Occipital lobe (tissue), 2 donors: Measurements from ENCODE around the gene GRHL1. TPM values are rescaled to one million over a fixed set of nuclear protein-coding genes. Genes with fewer than 3 reads are reported as not detected.
"Not testable (repeated sequence)": the region's sequence is repeated elsewhere in the genome, so short reads cannot be mapped to it uniquely, and the experiment has no call there.

Source experiments
- DNase-seq: peaks from one replicate; lab custom pipeline; 2025; lab: John Stamatoyannopoulos, UW
- total RNA-seq: library from RNA; depleted of rRNA; stranded (reverse); fragments of >200 nt; gene quantifications from one replicate; pipeline ENCODE4 v1.2.3, GENCODE V29; 2014

The GRHL1 gene
- total RNA-seq, 1 donor from 2014 or later: 4.1 TPM

DNA sequence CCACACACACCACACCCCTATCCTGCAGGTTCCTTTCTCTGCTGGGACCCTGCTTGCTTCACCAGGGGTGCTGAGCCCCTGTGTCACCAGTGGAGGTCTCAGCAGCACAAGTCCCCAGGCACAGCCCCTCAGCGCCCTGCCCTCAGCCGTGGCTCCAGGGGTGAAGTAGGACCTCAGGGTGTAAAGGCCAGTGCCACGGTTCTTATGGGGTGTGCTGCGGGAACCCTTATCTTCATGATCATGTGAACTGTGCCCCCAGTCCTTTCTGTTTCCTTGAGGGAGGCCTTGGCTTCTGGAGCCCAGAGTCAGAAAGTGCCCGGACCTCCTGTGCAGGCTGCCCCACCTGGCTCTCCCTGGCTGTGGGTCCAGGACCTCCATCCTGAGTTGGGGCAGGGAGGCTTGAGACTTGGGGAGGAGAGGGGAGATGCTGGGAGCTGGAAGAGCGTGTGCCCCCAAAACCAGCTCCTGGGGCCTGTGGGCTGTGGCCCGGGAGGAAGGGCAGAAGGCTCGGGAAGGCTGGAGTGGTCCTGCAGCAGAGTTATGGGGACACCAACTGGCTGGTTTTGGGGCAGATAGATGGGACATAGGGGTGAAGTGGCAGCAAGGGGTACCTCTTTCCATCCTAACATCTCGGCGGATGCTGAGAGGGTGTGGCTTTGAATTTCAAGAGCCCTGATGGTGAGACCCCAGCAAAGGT lies 71.6 kb downstream of the GRHL1 start:
- no peak for DNase-seq

DNA sequence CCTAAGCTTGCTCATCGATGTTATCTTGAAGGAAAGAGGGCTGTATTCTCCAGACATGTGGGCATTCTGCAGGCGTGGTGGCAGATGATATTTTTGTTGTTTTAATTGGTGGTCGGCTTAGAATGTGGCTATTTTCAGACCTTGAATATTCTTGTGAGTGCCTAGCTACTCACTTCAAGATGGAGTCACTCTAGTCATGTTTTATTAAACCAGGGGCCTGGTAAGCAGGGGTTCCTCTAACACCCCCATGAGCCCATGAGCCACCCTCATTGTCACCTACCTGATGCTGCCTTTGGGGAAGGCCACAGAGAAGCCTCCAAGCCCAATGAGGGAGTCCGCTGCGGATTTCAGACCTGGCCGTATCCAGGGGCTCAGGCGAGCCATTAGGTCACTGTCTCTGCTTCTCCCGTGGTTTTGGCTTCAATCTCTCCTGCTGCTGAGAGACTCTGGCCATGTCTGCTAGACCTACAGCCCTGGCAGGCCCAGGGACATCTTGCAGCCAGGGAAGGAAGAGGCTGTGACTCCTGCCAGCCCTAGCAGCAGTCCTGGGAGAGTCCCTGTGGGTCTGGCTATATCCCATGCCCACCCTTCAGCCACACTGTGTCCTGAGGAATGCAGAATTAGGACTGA lies 75.6 kb downstream of the GRHL1 start:
- no peak for DNase-seq

DNA sequence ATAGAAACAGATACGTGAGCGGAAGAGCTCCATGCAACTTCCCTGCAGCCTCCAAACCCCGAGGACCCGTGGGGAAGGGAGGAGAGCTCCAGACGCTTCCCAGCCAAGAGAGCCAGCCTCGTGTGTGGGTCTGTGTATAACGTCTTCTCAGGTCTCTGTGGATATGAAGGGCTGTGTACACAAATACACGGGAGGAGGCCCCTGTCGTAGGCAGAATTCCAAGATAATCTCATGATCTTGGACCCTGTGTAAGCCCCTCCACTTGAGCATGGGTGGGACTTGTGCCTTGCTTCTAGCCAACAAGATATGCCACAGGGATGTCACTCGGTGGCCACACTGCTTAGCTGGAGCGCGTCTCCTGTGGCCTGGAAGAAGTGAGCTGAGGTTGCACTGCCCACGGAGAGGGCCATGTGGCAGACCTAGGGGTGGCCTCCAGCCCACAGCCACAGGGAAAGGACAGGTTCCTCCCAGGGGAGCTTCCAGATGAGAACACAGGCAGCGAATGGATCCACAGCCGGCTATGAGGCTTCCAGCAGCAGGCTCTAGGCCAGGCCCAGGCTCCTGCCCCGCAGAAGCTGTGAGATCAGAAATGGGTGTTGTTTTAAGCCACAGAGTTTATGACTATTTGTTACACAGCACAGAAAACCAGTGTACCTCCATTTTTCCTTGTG lies 76.3 kb downstream of the GRHL1 start:
- DNase-seq: no peak

DNA sequence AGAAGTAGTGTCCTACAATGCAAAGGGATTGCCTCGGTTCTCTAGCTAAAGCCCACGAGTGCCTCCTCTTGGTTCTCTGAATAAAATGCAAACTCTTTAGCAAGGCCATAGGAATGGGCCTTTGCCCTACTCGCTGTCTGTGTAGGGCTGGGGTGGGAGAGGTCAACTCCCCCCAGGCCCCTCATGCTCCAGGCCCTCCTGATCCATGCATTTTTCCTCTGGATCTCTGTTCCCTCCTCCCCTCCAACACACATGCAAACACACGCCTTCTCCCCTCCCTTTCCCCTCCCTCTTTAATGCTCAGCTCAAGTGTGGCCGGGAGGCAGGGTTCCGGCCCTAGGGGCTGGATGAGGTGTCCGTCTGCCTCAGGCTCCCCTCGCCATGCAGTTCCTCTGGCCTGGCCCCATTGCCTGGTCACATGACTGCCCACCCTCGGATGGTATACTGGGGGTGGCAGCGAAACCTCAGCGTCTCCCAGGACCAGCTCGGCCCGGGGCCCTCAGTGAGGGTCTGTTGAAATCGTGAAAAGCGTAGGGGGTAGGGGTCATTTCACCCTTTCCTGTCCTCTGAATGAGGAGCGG lies 77.0 kb downstream of the GRHL1 start:
- DNase-seq: no peak

DNA sequence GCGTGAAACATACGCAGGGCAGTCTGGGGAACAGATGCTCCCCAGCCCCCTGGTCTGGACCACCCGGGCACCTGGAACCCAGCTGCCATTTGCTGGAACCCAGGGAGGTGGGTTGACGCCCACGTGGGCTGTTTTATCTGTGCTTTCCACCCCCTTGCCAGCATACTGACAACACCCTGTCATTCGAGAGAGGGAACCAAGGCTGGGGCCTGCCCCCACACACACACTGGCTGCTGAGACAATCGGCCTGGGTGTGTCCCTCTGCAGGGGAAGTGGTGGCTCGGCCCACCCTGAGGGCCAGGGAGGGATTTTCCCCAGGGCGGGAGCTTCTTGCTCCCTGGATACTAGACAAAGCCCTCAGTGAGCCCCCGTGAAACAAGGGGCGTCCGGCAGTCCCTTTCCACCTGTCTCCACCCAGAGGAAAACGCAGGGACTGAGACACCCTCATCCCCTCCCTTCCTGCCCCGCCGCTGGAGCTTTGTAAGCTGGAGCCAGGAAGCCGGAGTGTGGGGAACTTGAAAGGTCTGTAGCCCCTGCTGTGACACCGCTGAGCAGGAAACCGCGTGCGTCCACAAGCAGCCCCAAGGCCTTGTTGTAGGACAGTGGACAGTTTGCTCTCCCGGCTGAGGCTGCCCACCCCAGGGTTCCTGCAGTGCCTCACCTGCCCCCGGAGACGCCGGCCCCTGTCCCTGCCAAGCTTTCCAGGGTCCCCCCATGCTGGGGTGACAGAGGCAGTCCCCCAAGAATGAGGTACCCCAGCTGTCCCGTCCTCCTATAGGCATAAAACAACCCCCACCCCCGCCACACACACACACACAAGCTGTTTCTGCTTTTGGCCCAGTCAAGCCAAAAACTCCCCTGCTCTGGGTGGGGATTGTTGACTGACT lies 77.7 kb downstream of the GRHL1 start:
- DNase-seq: no peak

DNA sequence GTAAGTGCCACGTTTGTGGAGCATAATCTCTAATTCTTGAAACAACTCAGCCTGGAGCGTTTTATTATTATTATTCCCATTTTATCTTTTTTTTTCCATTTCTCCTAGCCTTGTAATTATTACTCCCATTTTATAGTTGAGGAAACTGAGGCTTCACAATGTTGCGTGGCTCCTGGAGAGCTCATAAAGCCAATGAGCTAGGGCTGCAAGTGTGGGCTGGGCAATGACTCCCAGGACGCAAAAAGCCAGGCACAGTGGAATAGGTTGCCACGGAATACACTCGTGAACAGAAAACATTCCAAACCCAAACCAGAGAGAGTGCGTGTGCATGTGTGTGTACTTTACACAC lies 78.4 kb downstream of the GRHL1 start:
- no peak for DNase-seq

DNA sequence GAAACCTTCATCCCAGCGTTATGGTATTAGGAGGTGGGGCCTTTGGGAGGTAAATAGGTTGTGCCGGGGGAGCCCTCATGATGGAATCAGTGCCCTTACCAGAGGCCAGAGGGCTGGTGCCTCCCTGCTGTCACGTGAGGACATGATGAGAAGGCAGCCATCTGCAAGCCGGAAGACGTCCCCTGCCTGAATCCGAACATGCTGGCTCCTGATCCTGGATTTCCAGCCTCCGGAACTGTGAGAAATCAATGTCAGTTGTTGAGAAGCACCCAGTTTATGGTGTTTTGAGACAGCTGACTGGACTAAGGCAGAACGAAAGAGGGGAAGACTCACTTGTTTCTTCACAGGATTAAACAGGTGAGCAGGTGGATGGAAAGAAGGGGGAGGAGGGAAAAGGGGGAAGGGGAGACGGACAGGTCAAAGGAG lies 78.8 kb downstream of the GRHL1 start:
- no peak for DNase-seq

DNA sequence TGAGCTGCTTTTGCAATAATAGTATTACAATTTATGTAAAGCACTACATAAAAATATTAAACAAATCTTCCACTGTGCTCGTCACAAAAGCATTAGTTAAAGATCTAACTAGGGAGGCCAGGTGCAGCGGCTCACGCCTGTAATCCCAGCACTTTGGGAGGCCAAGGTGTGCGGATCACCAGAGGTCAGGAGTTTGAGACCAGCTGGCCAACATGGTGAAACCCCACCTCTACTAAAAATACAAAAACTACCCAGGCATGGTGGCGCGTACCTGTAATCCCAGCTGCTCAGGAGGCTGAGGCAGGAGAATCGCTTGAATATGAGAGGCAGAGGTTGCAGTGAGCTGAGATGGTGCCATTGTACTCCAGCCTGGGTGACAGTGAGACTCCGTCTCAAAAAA lies 79.3 kb downstream of the GRHL1 start:
- DNase-seq: not testable (repeated sequence)

DNA sequence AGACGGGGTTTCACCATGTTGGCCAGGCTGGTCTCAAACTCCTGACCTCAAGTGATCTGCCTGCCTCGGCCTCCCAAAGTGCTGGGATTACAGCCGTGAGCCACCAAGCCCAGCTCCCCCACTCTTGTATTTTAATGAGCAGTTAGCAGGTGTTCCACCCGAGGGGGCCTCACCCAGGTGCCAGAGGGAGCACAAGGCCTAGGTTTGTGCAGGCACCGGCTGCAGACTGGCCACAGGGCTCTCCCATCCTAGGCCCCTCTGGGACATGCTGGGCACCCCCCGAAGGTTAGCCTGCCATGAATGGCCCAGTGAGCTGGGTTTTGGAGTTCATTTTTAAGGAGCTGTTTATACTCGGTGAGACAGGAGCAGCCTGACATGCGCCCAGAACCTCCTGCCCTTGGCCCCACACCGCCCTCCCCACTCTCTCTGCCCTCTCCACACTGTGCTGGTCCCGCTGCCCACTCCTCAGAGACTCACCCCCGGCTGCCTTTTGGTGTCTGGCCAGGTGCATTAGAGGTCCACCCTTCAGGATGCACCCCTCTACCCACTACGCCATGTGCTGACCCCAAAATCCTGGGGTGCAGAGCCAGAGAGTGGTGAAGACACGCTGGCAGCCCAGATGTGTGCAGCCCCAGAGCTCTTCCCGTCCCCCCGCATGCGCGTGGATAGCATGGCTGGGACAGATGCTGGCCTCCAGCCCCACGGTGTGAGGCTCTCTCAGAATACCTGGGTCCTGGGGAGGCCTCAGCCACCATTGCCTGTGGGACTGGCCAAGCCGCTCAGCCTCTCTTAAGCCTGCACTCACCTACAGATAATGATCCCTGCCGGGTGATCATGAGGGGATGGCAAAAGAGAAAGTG lies 80.6 kb downstream of the GRHL1 start:
- no peak for DNase-seq

DNA sequence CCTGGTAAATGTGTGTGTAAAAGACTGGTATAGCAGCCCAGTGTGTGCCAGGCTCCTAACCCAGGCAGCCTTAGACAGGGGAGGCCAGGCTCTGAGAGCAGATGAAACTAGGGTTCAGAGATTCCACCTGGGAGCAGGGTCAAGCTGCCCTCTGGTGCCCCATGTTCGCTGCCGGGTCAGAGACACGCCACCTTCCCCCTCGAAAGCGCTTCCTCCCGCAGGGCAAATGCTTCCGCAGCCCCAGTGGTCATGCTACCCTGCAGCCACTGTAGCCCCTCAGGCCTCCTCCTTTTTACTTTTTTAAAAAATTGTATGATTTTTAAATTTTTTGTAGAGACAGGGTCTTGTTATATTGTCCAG lies 81.2 kb downstream of the GRHL1 start:
- DNase-seq: no peak

DNA sequence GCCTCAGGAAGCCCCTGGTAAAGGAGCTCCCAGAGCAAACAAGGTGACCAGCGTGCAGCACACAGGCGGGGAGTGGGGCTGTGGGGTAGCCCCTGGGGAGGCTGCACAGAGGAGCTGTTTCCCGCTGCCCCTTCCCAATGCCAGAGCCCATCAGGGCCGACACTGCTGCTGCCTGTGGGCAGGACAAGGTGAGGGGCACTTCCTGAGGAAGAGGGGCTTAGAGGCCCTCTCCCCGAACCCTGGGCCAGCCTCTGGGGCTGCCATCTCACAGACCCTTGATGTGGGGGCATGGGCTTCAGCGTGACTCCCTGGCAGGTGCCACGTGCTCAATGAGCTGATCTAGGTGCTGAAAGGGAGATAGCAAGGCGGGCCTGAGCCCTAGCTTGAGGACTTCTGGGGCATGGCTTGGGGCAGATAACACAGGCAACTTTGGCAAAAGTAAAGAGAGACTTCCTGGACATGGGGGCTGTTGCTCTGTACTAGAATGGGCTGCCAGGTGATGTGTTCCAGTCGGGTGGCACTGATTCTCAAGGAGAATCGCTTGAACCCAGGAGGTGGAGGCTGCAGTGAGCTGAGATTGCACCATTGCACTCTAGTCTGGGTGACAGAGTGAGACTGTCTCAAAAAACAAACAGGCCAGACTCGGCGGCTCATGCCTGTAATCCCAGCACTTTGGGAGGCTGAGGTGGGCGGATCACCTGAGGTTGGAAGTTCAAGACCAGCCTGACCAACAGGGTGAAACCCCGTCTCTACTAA lies 81.9 kb downstream of the GRHL1 start:
- DNase-seq: no peak

DNA sequence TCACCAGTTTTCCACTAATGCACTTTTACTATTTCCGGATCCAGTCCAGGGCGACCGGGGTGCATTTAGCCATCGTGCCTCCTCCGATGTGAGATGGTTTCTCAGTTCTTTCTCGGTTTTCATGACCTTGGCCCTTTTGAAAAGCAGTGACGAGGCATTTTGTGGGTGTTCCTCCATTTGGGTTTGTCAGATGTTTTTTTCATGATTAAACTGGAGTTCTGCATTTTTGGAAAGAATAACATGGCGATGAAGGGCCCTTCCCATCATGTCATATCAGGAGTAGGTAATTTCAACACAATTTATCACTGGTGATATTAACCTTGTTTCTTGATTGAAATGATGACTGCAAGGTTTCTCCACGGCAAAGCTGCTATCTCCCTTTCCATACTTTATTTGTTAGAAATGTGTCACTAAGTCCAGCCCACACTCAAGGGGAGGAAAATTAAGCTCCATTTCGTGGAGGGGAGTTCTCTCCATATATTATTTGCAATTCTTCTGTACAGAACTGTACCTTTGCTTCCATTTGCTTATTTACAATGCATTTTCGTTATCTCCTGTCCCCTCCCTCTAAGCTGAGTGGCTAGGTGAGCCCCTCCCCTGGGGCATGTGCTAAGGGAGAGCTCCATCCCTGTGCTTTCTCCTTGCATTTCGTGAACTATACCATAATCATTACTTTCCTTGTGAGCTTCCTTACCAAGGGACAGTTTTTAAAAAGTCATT lies 83.0 kb downstream of the GRHL1 start:
- DNase-seq: no peak

DNA sequence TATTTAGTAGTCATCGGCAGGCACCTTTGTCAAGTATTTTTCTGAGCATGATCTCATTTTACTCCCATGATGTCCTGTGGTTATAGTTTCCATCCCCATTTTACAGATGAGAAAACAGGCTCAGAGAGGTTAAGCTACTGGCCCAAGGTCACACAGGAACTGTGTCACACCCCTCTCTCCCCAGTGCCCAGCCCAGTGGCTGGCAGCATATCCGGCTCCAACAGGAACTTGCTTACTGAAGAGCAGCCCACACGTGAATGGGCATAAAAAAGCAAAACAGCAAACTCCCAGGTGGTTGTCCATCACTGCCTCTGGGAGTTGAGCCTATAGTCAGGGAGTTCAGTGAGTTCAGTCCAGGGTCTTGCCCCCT lies 83.5 kb downstream of the GRHL1 start:
- no peak for DNase-seq

DNA sequence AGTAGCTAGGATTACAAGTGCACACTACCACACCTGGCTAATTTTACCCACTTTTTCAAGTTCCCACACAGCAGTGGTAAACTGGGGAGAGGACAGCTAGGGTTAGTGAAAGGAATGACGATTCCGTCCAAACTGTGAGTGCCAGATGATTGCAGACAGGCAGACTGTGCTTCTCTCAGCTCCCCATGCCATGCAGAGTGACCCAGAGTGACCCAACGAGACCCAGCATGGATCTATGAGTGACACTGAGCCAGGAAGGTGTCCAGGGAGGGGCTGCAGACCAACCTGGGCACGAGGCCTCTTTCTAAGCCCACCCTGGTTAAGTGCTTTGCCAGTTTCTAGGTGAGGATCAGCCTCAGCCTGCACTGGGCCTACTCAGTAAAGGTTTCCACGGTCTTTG lies 84.1 kb downstream of the GRHL1 start:
- DNase-seq: no peak

DNA sequence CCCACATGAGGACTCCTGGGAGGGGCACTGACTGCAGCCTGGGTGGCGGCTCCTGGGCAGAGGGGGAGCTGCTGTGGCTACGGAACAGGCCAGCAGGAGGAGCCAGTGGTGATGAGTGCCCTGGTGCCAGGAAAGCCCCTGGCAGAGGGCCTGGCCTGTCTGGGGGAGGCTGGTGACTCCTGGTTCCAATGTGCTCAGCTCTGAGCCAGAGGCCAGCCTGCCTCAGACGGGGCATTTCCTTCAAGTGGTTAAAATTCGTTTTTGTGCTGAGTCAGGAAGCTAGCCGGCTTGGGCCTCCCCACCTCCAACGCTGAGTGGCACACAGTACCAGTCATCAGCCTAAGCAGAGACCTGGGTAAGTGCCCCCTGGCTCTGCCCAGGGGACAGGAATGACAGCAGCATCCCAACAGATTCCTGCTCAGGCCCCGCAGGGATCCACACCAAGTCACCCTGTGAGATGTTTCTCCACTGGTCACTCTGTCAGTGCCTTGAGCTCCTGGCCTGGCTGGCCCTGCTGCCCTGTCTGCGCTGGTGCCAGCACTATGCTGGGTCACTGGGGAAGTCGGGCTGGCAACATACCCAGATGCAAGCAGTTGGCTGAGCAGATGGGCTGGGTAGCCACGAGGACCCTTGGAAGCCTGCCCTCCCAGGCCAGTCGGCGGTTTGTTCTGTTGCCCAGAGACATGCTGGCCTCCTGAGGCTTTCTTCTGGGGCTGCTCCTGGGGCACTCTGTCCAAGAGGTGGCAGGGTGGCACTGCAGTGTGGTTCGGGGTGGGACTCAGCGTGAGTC lies 84.8 kb downstream of the GRHL1 start:
- DNase-seq: peak; percentile 76

DNA sequence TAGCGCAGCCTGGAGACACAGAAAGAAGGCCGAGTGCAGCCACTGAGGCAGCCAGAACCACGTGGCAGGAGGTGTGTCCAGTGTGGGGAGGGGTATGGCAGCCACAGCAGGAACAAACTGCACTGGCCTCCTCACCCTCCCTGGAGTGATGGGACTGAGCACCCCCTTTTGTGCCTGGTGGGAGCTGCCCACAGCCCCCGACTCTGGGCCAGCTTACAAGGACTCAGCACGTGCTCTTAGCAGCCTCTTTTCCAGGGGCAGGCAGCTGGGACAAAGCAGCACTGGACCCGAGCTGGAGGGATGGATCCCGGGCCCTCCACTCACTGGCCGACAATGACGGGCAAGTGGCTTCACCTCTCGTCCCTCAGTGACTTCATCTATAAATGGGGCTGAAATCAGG lies 86.6 kb downstream of the GRHL1 start:
- DNase-seq: no peak

DNA sequence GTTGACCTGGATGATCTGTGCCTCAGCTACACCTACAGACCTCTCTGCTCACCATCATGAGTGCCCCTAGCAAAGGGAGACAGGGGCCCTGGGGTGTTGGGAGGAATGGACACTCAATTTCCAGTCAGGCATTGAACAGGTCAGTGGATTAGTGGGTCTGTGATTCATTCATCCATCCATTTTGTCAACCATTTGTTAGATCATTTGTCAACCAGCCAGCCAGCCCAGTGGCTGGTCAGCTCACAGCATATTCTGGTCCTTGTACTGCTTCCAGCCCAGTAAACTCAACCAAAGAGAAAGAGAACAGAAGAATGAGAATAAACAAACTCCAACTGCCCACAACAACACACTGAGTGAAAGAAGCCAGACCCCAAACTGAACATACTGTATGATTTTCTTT lies 87.2 kb downstream of the GRHL1 start:
- no peak for DNase-seq

DNA sequence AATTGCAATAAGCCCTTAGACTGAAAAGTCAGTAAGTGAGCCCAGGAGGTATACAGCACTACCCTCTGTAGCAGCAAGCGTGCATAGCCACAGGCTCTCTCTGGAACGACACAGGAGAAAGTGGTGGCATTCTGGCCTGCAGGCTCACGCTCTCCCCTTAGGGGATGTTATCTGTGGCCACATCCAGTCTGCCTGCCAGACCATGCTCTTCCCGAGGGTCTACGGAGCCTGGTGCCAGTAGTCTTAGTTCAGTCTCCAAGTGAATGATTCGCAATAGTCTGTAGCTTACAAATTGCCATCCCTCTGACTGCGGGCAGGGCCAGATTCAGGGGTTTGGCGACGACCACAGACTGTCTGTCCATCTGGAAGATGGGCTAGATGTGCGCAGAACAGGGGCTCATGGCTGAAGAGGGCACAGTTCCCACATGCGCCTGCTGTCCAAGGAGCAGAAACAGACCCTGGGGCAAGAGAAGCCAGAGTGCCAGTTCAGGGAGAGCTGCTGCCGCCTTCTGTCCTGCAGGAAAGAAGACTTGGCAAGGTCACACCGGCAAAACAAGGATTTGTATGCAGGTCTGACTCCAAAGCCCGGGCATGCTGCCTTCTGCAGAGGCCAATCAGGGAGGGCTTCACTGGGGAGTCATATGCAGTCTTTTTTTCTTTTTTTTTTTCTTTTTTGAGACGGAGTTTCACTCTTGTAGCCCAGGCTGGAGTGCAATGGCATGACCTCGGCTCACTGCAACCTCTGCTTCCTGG lies 88.3 kb downstream of the GRHL1 start:
- peak; percentile 49 for DNase-seq
